Hematopoietic multipotent progenitor cell treated with erythropoietin and hydrocortisone succinate and interleukin-3 and kit ligand, for 8 days (in vitro differentiated cells): ENCODE data around the gene TNS1.

Source experiments
- DNase-seq: peaks from one replicate; pipeline ENCODE4 v3.0.0-alpha.2; 2015

TNS1 gene

DNA sequence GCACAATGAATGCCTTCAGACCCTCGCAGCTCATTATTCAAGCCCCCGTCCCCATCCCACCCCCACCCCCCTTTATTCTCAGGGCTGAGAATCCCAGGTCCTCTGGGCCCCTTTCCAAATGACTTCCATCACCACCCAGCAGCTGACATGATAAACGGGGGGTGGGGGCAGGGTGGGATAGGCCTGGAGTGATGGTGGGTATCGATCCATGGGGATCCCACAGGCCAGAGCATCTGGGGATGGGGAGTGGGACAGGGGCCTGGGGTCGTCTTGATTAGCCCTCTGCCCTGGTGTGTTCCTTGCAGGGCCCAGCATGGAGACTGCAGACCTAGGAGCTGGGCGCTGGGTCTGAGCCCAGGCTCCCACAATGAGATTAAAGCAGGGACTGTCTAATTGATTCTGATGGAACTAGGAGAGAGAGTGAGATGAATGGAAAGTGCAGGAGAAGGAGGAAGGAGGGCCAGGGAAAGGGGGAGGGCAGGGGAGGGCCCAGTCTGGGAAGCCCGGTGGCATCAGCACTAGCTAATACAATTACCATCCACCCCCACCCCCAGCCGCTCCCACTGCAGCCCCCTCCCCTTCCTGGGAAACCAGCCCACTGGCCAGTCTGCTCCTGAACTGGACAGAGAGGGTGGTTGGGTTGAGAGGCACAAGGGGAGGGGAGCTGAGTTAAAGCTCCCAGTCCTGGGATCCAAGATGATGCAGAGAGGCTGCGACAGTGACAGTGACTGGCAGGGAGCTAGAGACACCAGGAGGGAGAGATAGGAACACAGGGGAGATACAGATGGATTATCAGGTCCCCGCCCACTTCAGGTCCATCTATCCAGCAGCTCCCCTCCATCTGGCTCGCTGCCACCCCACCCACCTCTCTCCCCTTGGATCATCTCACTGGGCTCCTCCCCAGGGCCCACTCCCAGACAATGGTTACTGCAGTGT is 13.1 kb upstream of the TNS1 start:
- DNase-seq: no peak

DNA sequence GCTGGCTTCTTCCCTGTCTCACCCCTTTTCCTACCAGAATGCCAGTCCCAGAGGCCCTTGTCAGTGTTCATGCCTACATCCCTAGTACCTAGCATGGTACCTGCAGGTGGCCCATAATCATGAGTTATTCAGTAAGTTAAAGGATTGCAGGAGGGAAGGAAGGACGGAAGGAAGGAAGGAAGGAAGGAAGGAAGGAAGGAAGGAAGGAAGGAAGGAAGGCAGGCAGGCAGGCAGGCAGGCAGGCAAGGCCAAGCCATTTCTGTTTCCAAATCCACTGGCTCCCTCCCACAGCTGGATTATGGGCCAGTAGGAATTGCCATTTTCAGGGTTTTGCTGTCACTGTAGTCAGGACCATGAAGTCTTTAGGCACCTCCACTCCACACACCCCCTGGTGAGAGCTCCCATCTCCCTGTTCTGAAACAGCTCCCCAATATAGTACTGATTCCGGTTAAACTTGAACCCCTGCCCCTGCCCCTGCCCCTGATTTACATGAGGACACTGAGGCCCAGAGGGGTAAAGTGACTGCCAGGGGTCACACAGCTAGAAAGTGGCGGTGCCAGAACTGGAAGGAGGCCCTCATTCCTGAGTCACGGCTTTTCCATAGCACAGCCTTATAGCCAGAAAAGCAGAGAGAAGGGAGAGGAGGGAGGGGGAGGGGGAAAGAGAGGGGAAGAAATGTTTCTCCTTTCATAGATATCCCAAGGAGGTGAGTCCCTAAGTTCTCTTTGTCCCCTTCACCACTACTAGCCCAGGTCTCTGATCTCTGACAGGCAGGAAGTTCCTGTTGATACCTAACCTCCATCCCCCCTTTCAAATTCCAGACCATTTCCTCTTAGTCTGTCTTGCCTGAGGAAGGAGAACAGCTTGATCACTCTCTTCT is 12.2 kb upstream of the TNS1 start:
- no peak for DNase-seq

DNA sequence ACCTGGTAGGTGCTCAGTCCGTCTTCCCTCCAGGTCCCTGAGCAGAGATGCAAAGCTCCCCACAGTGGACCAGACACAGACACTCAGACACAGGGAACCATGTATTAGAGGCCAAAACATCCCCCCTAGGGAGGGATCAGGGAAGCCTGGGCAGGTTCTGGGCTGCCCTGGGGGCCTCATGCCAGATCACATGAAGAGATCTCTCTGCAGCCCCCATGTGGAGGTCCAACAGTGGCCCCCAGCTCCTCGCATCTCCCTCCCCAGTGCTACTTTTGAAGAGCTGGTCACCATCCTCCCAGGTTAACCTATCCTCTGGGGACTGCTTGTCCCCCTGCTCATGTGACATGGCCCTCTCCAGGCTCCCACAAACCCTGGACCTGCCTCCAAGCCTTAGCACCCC is 10.5 kb upstream of the TNS1 start:
- no peak for DNase-seq

DNA sequence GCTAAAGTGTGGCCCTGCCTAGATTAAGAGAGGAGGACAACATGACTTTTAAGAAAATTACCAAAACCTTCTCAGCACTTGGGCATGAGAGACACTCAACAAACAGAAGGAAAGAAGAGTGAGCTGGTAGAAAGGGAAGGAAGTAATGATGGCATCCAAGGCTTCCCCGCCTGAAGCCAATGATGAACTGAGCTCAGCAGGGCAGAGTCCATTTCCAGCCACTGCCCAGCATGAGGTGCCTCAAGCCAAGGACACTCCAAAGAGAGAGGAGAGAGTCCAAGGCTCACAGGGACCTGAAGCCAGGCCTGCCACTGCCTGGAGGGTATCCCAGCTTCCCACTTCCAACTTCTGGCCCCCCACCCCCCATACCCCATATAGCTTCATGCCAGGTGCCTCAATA is 9.5 kb upstream of the TNS1 start:
- DNase-seq: no peak

DNA sequence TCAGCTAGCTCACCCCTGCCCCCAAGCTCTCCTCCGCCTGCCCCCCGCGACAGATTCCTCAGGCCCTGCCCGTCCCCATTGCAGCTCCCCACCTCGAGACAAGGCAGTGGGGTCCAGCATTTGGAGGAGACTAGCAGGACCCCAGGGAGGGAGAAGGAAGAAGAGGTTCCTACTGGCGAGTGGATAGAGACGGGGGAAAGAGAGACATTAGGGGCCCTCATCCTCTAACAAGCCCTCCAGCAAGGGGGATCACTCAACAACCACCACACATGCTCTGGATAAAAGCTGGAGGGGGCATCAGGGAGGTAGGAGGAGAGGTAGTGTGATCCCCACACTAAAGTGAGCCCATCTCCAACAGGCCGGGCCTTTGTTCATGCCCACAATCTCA is 8.9 kb upstream of the TNS1 start:
- no peak for DNase-seq

DNA sequence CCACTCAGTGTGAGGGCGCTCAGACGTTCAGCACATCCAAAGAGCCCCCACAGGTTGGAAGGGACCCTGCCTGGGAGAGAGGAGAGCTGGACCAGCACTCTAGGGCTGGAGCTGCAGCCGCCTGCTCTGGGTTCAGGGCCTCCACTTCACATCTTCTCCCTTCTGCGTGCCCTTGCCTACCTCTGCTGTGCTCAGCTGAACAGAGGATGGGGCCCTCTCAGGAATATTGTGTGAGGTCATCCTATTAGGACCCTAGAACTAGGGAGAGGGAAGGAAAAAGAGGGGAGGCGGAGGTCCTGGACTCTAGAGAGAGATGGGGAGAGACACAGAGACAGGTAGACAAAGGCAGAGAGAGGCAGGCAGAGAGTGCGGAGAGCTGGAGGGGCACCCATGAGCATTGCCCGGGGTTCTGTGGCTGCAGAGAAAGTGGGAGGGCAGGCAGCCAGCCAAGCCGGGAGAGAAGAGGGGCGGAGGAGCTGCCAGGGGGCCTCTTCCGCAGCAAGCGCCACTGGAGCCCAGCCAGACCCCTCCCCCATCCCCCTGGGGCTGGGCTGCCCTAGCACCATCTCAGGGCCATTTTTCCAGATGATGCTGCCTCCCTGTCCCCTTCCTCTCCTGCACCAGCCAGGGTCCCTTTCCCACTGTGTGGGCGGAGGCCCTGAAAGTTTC is 8.3 kb upstream of the TNS1 start:
- no peak for DNase-seq

DNA sequence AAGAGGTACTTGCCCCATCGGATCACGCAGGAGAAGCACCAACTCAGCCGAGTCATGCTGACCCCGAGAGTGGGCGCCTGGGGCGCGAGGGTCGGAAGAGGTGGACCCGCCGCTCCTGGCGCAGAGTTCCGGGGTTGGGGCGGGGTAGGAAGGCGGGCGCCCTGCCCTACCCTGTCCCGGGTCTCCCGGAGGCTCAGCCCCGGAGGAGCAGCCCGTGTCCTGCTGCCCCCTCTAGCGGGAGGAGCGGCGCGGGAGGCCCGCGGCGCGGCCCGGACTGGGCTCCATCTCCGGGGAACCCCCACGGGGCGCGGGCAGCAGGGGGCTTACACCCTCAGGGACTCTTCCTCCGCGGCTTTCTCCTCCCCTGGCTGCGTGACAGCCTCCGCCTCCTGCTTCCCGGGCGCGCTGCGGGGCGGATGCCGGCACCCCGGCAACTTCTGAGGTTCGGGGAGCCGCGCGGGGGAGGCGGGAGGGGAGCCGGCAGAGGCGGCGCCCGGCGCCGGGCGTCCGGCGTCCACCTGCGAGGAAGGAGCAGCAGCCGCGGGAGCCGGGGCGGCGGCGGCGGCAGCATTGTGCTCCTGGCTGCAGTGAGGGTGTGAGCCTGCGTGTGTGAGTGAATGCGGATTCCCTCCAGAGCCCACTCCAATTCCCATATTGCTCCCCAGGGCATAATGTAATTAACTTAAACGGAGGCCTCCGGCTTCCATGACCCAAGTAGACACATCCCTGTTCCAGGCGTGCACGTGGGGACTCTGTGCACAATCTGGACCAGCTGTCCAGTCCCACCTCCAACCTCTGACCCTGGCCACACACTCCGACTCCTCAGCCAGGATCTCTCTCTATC is 7.6 kb upstream of the TNS1 start:
- no peak for DNase-seq

DNA sequence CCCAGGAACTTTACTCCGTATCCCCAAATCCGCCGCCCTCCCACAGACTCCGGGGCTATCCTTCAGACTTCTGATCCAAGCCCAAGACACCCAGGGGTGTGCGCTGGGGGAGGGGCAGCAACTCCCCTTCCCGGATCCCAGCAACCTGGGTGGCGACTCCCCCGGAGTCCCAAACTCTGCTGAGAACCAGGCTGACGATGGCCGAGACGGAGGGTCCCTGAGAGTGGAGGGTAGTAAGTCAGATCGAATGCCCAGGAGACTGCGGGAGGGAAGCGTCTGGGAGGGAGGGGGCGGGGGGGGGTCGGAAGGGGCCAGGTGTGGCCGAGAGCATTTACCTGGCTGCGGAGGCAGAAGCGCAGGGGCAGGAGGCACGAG is 7.0 kb upstream of the TNS1 start:
- DNase-seq: no peak

DNA sequence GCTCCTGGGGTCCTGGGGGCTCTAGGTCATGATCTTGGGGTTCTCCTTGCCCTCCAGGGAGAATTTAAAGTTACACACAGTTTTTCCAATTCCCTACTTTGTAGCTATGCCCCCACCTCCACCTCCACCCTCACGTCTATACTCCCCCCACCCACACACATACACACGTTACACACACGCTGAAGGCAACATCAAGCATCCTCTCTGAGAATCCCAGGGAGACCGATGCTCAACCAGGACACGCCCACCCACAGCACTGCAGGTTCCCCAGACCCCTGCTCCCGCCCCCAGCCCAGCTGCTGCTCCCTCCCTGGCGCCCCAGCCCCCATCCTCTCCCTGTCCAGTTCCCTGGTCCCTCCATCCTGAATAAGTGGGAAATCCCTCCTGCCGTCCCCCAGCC is 6.4 kb upstream of the TNS1 start:
- no peak for DNase-seq

DNA sequence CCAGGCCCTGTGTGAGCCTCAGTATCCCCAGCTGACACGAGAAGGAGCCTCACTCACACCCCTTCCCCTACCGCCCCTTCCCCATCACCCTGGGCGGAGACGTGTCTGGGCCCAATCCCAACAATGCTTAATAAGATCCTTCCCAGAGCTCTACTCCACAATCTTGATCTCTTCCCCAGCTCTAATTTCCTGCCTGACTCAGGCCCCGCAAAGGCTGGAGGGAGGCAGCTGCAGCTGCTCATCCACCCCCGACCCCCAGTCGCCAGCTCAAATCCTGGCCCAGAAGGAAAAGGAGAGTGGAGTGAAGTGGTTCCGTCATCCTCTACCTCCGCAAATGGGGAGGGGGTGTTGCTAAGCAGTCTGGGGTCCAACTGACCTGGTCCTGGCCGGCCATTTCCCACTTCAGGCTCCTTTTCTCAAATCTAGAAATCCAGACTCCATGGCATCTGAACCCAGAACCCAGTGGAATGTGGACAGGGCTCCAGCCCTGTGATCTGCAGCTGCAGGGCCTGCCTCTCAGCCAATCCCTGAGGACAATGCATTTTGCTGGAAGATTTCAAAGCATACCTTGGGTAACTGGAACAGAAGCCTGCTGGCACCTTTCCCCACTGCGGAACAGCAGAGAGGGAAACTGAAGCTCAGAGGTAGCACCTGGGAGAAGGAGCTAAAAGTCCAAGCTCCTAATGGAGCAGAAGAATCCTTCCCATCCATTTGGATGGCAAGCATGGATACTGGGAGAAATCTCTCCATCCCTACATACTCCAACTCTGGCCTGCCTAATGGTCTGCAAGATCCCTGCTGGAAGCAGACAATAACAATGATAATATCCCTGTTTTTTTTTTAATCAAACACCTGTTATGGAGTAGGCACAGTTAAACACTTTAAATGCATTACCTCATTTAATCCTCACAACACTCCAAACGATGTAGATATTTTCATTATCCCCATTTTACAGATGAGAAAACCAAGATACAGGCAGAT is 5.6 kb upstream of the TNS1 start:
- DNase-seq: no peak

DNA sequence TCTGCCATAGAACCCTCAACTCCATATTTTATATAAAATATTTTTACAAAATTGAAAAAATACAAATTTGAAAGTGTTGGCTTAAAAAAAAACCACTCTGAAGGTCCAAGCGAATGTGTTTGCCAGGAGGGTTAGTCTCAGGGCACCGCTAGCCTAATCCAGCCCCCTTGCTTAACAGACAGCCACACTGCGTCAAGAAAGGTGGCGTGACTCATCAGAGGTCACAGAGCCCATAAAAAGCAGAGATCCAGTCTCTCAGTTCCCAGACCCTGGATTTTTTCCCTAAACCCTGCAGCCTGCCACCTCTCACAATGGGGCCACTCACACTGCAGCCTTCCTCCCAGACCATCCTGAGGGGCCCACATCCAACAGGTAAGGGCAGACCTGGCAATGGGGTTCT is 3.9 kb upstream of the TNS1 start:
- DNase-seq: no peak

DNA sequence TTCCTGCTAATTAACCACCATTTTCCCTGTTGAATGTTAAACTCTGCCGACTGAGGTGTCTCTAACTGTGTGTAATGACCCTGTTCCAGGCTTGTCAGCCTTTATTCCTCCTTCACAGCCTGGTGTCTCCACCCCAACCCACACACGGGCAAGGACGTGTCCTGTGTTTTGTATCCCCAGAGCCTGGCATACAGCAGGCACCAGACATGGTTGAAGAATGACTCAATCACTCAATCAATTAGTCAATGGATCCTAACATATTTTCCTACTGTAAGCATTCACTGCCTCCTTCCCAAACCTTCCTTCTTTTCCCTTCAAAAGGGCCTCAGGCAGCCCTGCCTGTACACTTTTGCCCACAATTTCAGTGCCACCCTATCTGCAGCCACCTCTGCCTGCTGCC is 2.7 kb upstream of the TNS1 start:
- no peak for DNase-seq

DNA sequence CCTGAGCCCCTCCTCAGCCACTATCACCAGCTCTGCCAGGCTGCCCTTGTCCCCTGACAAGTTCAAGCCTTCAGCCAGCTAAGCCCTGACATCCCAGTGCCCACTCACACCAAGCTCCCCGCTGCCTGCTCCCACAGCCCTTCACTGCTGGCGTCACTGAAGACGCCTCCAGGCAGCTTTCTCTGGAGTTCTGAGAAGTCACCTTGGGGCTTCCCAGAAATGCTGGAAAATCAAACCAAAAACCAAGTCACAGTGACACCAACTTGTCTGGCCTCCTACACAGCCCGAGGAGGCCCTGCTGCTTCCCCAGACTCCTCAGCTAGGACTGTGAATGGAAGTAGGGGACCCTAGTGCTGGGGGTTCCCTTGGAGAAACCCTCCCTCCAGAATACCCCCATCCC is 2.2 kb upstream of the TNS1 start:
- DNase-seq: no peak

DNA sequence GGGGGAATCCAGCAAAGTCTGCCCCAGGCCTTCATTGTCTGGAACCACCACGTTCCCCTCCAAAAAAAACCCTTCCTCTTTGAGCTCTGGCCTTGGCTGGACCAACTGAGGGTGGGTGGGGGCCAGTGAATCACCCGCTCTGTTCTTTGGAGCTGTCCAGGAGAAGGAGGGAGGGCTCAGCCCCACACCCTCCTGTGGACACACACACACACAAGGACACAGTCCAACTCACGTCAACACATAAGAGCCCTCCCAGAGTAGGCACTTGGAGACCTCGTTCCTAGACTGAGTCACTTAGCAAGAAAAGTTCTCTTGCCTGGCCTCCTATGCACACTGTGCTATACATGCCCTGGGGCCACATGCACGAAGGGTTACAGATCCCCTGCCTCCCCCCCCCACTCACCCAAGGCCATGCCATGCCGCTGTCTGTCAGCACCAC is 1.2 kb upstream of the TNS1 start:
- DNase-seq: no peak

DNA sequence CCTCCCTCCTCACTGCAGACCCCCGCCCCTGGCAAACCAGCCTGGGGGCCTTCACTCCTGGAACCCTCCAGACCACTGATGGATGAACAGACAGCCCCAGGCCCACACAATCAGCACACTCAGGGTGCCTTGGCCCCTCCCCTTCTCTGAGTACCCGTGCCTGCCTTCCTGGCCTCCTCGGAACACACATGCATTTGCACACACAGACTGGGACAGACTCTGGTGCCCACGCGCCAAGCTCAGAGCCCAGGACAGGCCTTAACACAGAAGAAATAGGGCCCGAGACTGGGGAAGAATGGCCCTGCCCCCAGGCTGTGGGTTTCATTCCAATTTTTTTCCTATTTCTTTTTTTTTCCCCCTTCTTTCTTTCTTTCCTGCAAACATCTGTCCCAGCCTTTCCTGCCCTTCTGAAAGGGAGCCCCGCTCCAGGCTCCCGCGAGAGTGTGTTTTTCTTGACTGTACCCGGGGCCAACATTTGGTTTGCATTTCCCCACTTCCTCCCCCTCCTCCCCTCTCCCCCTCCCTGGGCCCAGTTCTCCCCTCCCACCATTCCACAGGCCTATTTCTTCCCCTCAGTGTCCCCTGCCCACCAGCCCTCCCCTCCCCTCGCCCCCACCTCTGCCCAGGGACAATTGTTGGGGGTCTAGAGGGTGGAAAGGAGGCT is 618 bp upstream of the TNS1 start:
- DNase-seq: no peak

DNA sequence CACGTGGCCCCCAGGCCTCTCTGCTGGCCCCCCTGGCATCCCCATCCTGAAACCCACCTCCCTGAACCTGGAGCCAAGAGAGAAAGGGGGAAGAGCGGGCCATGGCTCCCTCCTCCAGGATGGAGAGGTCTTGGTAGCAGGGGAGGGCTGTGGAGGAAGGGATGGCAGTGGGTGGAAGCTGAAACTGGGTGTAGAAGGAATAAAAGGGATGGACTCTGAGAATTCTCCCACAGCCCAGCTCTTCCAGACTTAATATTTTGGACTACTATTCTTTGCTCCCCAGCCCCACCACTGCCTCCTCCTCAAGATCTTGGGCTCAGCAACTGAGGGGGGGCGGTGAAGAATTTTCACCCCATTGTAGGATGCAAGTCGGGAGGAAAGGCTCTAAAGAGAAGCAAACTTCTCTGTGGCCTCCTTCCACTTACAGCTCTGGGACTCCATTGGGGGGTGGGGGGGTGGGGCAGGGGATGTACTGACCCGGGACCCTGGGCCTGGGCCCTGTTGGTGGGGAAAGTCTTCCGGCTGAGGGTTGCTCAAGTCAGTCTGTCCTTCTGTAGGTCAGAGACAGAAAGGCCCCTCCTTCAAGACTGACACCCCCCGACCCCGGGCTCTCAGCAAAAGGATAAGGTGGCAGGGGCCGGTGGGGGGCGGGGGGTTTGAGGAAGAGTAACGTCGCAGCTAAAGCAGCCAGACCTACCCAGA is 501 bp downstream of the TNS1 start:
- no peak for DNase-seq

DNA sequence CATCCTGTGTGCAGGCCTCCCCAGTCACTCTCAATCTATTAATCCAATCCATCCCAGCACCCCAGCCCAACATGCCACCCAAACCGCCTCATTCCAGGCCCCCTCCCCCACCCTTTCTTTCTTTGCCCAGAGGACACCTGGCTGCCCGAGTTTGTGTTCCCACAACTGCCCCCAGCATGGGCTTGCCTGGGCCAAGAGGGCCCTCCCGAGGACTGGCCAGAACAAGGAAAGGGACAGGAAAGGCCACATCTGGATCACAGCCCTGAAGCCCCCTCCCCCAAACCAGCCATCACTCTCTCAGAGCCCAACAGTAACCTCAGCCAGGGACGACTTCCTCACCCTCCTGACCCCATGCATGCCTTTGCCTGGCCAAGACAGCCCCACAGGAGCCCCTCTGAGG is 1.2 kb downstream of the TNS1 start:
- DNase-seq: no peak

DNA sequence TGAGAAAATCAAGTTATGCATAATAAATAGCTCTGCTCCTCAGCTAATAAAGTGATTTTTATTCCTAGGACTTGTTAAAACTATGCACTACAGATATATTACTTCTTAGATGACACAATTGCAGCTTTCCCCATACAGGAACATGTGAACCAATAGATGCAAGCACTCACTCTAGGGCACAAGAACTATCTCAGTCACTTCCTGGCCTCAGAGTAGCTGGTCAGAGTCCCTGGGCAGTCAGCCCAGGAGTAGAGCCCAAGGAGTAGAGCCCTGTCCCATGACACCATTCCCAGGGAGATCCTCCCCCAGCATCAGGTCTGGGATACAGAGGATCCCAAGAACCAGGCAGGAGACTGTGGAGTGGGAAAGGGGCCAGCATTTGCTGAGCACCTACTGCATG is 2.7 kb downstream of the TNS1 start:
- DNase-seq: no peak

DNA sequence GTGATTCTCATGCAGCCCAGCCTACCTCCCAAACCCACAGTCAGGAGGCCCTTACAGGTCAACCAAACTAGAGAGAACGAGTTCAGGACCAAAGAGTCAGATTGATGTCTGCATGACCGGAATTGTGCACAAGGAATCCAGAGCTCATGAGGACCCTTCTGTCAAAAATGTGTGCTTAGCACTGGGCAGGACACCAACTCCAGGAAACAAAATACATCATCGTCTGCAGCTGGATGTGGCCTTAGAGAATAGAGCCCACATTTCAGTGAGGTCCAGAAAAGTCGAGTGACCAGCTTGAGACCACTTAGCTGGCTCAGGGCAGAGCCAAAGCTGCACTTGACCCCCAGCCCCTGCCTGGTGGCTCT is 3.2 kb downstream of the TNS1 start:
- no peak for DNase-seq

DNA sequence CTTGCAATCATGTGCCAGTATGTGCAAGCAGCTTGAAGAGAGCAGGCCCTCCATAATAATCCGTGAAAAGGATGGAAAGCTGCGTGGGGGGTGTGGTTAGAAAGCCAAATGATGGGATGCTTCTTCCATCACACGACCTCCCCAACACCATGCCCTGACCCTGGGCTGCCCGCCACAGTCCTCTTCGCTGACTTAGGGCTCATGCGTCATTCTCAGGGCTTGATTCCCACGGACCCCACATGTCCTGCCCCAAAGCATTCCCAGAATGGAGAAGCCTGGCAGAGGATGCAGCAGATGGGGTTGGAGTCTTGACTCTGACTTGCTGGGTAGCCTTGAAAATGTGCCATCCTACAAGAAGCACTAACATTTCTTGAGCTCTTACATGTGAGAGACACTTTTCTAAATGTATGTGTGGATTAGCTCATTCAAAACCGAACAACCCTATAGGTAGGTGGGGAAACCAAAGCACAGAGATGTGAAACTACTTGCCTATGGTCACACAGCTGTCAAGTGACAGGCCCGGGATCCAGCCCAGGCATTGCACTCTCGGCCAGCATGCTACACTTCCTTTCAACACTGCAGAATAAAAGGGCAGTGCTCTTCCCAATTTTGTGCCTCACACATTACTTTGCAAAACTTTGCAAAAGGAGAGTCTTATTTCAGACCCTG is 3.7 kb downstream of the TNS1 start:
- DNase-seq: no peak
